ENCODE data around the gene EMC6. TPM values are rescaled to one million over a fixed set of nuclear protein-coding genes. Genes with fewer than 3 reads are reported as not detected.

The EMC6 gene
- total and polyA plus RNA-seq, 2 of the 13 experiments (the other 11 are each of a cell fraction or from before 2014, with no cell fraction given), result 45.1 to 47.7 TPM

GRCh38 chr17:3678095-3678820 is 9.6 kb downstream of the EMC6 start (continued):
- TF ChIP-seq IKZF5 (CRISPR knock-in tag; IDR thresholded peaks at IDR 0.05), result peak; percentile 48; the same call in 1 of the 2 replicates
- TF ChIP-seq ZNF768 (CRISPR knock-in tag; IDR thresholded peaks at IDR 0.05), result peak; percentile 80
- TF ChIP-seq RCOR2 (CRISPR knock-in tag; IDR thresholded peaks at IDR 0.05), result no peak
- TF ChIP-seq ZC3H13 (CRISPR knock-in tag; IDR thresholded peaks at IDR 0.05), result no peak
- TF ChIP-seq EEA1 (CRISPR knock-in tag; IDR thresholded peaks at IDR 0.05; ENCODE audit: borderline replicate concordance), result no peak
- TF ChIP-seq NONO (IDR thresholded peaks at IDR 0.05), result no peak
- 0 out of 2 replicates have a peak, but pooled peaks have one; percentile 28 for TF ChIP-seq NONO (CRISPR knock-in tag; conservative IDR thresholded peaks at IDR 0.05)
- TF ChIP-seq ZNF263 (CRISPR knock-in tag; IDR thresholded peaks at IDR 0.05), result peak; percentile 91

- H3K4me2 ChIP-seq (ENCODE audit: low read depth, low read length), result peak overlapping the region; percentile 69
- ChIA-PET CTCF (ENCODE audit: low intra/inter-chr PET ratio, low total read pairs) (no interaction called here), POLR2A (interaction anchor here (1.3 to 3.1 kb wide), 3 partner anchors 10 to 16 kb away, joined by 5 to 21 read pairs (median 8); partner anchors contain the start of genes EMC6 and TAX1BP3)
- H3K9ac ChIP-seq (ENCODE audit: insufficient read depth, low read depth, low read length), result peak overlapping the region; percentile 42; the same call in 1 of the 2 replicates
- peak overlapping the region in 1 of 3 experiments; percentile 57; a peak in 1 of 6 replicates for H3K4me3 ChIP-seq (replicated peaks in 1 of 3; ENCODE audit: insufficient read depth in 1 of 3, low read depth in 2 of 3, low read length in 3 of 3)
- BruUV-seq (replicated peaks), result no TSS peak
- H3K36me3 ChIP-seq (replicated peaks in 1 of 2; ENCODE audit: control insufficient read depth in 1 of 2, insufficient read depth in 2 of 2, low read length in 2 of 2), result no peaks in the 10 kb centered on the region
- no peak for FAIRE-seq
- no peak overlapping the region for H2AFZ ChIP-seq (ENCODE audit: low read length)
- in situ Hi-C loops (cut with HindIII; ENCODE audit: extremely low pct_ligation_motif_present, low pct_unique_long_range_greater_than_20kb), result no loop called here
- DNase-seq (ENCODE audit: low spot score), result no peak
- H3K4me1 ChIP-seq (ENCODE audit: insufficient read depth, low read length), result peaks cover 21% of the 10 kb centered on the region
- no peaks in the 10 kb centered on the region for H3K9me3 ChIP-seq (ENCODE audit: low read length)
- intact Hi-C loops (cut with micrococcal nuclease; ENCODE audit: unreplicated experiment), result no loop called here
- no peak overlapping the region for H3K27ac ChIP-seq (ENCODE audit: extremely low read length, insufficient read depth, low read length)
- H4K20me1 ChIP-seq (ENCODE audit: insufficient read depth, low read length), result no peaks in the 10 kb centered on the region
- 86% methylated on average over 14 of the region's 27 CpGs for WGBS (ENCODE audit: low lambda C conversion rate)
- H3K79me2 ChIP-seq (ENCODE audit: insufficient read depth, low read length), result no peaks in the 10 kb centered on the region
- no peak for ATAC-seq
- H3K27me3 ChIP-seq (ENCODE audit: control insufficient read depth in 1 of 2, insufficient read depth in 2 of 2, low read length in 2 of 2), result peaks cover 1 to 7% of the 10 kb centered on the region in 2 experiments; a peak in 3 of 5 replicates
- TF ChIP-seq UBTF (CRISPR knock-in tag; IDR thresholded peaks at IDR 0.05) (no peak), RARA (CRISPR knock-in tag; IDR thresholded peaks at IDR 0.05) (no peak), SIN3A (IDR thresholded peaks at IDR 0.05; ENCODE audit: borderline replicate concordance, low read depth, low read length) (no peak), PRDM15 (CRISPR knock-in tag; IDR thresholded peaks at IDR 0.05) (no peak), KDM5B (CRISPR knock-in tag; IDR thresholded peaks at IDR 0.05; ENCODE audit: borderline replicate concordance) (no peak), ZNF510 (CRISPR knock-in tag; IDR thresholded peaks at IDR 0.05; ENCODE audit: low read depth) (no peak), NFIC (IDR thresholded peaks at IDR 0.05; ENCODE audit: low read length) (no peak)
Measured at GRCh38 chr17:3678821-3679530, 10.4 kb downstream of the EMC6 start.

Measured in HepG2 (cell line).